Prostate gland (tissue), 2 donors: Measurements from ENCODE around the gene TMEM143. TPM values are rescaled to one million over a fixed set of nuclear protein-coding genes. Genes with fewer than 3 reads are reported as not detected.
"Not testable (repeated sequence)": the region's sequence is repeated elsewhere in the genome, so short reads cannot be mapped to it uniquely, and the experiment has no call there.

Experiments
- DNase-seq: peaks from one replicate; pipeline ENCODE4 v3.0.0-alpha.2; 2019; ENCODE audit warnings: low spot score
- H3K27ac ChIP-seq, 2 donors: fragments of 200-600 bp; sonication (generic); 2 replicates each; pipeline ENCODE4 v1.5.1; 2017 to 2019
- H3K27me3 ChIP-seq: fragments of 200-600 bp; sonication (generic); replicated peaks from 2 replicates; pipeline ENCODE4 v1.5.1; 2019; ENCODE audit not compliant: insufficient read depth
- H3K36me3 ChIP-seq, 2 donors: fragments of 200-600 bp; sonication (generic); 1 replicate in 1 of 2; 2 replicates in 1 of 2; pipeline versions ENCODE4 v1.5.1 to v1.8.1; 2017 to 2019
- H3K4me1 ChIP-seq: fragments of 200-600 bp; sonication (generic); replicated peaks from 2 replicates; pipeline ENCODE4 v1.5.1; 2019
- H3K4me3 ChIP-seq, 2 donors: fragments of 200-600 bp; sonication (generic); 2 replicates each; pipeline ENCODE4 v1.5.1; 2017 to 2019
- H3K9me3 ChIP-seq: fragments of 200-600 bp; sonication (generic); 2 replicates; pipeline ENCODE4 v1.5.1; 2017
- POLR2A ChIP-seq: fragments of 450-650 bp; IDR thresholded peaks from one replicate; pipeline ENCODE4 v1.6.1; 2016; ENCODE audit warnings: antibody characterized with exemption, mild to moderate bottlenecking
- POLR2AphosphoS5 ChIP-seq: sonication (generic); formaldehyde crosslinking; IDR thresholded peaks from one replicate; pipeline ENCODE4 v1.6.1; 2017; ENCODE audit warnings: antibody characterized with exemption
- WGBS: methylation state at CpG from one replicate; pipeline ENCODE4 v1.1.5; 2018; 5-methylcytosine and 5-hydroxymethylcytosine counted together
- intact Hi-C: fragments of 100-400 bp; cut with DNase I; formaldehyde crosslinking; loops from one replicate; pipeline ENCODE4 v1.14.2; 2022
- total RNA-seq, 2 donors: library from RNA; depleted of rRNA; stranded (reverse); fragments of >200 nt; gene quantifications; one replicate each; pipeline ENCODE4 v1.1.0, GENCODE V29; 2016
- TF ChIP-seq, protein P1 (sequence below), 4 experiments: fragments of 200-600 bp in 2 of 4; fragments of 450-650 bp in 2 of 4; sonication (generic) in 2 of 4; IDR thresholded peaks; 1 replicate in 3 of 4; 2 replicates in 1 of 4; pipeline ENCODE4 v1.5.1; 2016 to 2019; ENCODE audit warnings: antibody characterized with exemption in 4 of 4, mild to moderate bottlenecking in 2 of 4, moderate library complexity in 2 of 4

The TMEM143 gene
- total RNA-seq, 2 donors from 2014 or later = 4.6 to 14.9 TPM

- intact Hi-C loops = no loop called here
- TF ChIP-seq POLR2AphosphoS5 (no peak), POLR2A (no peak)
- TF ChIP-seq, protein P1, sequence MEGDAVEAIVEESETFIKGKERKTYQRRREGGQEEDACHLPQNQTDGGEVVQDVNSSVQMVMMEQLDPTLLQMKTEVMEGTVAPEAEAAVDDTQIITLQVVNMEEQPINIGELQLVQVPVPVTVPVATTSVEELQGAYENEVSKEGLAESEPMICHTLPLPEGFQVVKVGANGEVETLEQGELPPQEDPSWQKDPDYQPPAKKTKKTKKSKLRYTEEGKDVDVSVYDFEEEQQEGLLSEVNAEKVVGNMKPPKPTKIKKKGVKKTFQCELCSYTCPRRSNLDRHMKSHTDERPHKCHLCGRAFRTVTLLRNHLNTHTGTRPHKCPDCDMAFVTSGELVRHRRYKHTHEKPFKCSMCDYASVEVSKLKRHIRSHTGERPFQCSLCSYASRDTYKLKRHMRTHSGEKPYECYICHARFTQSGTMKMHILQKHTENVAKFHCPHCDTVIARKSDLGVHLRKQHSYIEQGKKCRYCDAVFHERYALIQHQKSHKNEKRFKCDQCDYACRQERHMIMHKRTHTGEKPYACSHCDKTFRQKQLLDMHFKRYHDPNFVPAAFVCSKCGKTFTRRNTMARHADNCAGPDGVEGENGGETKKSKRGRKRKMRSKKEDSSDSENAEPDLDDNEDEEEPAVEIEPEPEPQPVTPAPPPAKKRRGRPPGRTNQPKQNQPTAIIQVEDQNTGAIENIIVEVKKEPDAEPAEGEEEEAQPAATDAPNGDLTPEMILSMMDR (IDR thresholded peaks at IDR 0.05) = no peak
- Histone ChIP-seq H3K4me1 (no peaks in the 10 kb centered on the region), H3K27ac (no peak overlapping the region), H3K9me3 (no peaks in the 10 kb centered on the region), H3K27me3 (no peaks in the 10 kb centered on the region), H3K36me3 (no peaks in the 10 kb centered on the region), H3K4me3 (no peak overlapping the region)
- DNase-seq = no peak
- 62% methylated on average over 10 of the region's 10 CpGs for WGBS
These were observed 68.3 kb downstream of the TMEM143 start for GRCh38 chr19:48295458-48295857.

DNA sequence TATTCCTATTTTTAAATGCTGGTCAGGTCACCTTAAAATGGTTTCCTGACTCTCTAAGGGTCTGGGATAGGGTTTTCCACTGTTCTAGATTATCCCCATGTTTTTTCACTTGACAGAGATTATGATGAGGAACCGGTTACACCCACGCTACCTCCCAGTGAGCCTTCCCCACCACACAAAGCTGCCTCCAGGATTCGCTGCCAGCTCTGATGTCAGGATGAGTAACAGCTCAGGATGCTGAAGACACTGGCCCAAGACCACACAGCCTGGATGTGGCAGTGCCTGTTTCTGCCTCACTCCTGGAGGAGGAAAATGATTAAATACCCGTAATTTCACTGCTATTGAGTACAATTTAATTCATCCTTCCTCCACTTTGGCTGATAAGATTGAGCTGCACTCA is 70.9 kb downstream of the TMEM143 start:
- Histone ChIP-seq H3K9me3 (no peaks in the 10 kb centered on the region), H3K4me1 (no peaks in the 10 kb centered on the region), H3K36me3 (no peaks in the 10 kb centered on the region), H3K27me3 (no peaks in the 10 kb centered on the region), H3K27ac (no peak overlapping the region), H3K4me3 (no peak overlapping the region)
- TF ChIP-seq POLR2AphosphoS5 = no peak
- TF ChIP-seq, protein P1 (IDR thresholded peaks at IDR 0.05) = no peak
- TF ChIP-seq POLR2A = no peak
- WGBS = 92% methylated on average over 4 of the region's 4 CpGs
- DNase-seq = no peak
- intact Hi-C loops = no loop called here

DNA sequence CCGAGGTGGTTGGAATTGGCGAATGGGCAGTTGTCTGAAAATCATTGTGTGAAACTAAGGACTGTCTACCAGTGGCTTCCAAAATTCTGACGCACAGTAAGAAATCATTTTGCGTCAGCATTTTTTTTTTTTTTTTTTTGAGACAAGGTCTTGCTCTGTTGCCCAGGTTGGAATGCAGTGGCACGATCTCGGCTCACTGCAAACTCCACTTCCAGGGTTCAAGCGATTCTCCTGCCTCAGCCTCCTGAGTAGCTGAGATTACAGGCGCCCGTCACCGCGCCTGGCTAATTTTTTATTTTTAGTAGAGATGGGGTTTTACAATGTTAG is 72.3 kb downstream of the TMEM143 start:
- H3K4me3 ChIP-seq, H3K9me3 ChIP-seq, H3K36me3 ChIP-seq, H3K4me1 ChIP-seq, DNase-seq, intact Hi-C loops, H3K27ac ChIP-seq, H3K27me3 ChIP-seq: not testable (repeated sequence)
- WGBS = 35% methylated on average over 11 of the region's 11 CpGs

DNA sequence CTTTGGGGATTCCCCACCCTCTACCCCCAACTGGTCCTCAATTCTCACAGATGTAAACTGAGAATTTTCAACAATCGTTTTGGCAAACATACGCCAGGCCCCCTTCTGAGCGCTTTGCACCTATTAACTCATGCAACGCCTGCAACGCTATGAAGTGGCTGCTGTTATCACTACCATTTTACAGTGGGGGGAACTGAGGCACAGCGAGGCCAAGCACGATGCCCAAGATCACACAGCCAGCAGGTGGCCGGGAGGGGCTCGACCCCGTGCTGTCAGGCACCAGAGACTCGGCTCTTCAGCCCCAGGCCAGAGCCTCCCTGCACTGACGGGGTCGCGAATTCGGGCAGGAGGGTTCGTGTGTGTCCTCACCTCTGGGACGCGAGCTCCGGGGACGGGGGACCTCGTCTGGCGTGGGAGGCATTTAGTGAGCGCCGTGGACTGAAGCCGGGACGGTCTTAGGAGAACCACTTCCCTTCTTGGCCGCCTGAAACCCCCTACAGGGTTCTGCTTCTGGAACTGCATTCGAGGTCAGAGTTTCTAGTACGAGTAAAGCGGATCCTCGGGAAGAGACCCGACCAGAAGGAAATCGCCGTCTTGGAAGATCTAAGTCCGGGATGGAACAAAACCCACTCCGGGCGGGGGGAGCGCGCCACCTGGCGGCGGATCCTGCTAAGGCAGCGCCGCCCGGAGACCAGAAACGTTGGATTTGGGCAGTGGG is 72.8 kb downstream of the TMEM143 start:
- Histone ChIP-seq H3K27me3 (no peaks in the 10 kb centered on the region), H3K27ac (peak overlapping the region in 1 of 2 donors; percentile 14), H3K9me3 (no peaks in the 10 kb centered on the region), H3K4me3 (peak overlapping the region; percentile 18 to 32), H3K36me3 (no peaks in the 10 kb centered on the region), H3K4me1 (no peaks in the 10 kb centered on the region)
- peak; percentile 65 for DNase-seq
- intact Hi-C loops = no loop called here
- TF ChIP-seq, protein P1 (IDR thresholded peaks at IDR 0.05) = peak; percentile 89 to 97 (median 94)
- TF ChIP-seq POLR2A = no peak
- TF ChIP-seq POLR2AphosphoS5 = peak; percentile 37
- 2% methylated on average over 45 of the region's 45 CpGs for WGBS

DNA sequence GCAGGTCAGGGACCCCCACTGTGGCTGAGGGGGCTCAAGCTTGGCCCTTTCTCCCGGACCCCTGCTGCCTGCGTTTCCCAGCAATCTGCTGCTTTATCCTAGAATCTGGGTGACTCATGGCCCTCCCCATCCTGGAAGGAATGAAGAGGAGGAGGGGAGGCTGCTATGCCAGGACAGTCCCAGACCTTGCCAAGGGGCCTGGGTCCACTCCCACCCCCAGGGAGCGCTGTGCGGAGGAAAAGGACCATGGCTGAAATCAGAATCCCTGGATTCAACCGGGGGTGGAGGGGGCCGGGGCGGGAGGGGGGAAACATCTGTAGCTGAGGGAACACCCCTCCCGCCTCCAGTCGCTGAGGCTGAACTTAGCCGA is 73.4 kb downstream of the TMEM143 start:
- Histone ChIP-seq H3K27ac (no peak overlapping the region), H3K4me3 (no peak overlapping the region), H3K36me3 (no peaks in the 10 kb centered on the region), H3K9me3 (no peaks in the 10 kb centered on the region), H3K27me3 (no peaks in the 10 kb centered on the region), H3K4me1 (no peaks in the 10 kb centered on the region)
- WGBS = 10% methylated on average over 10 of the region's 10 CpGs
- intact Hi-C loops = no loop called here
- TF ChIP-seq, protein P1 (IDR thresholded peaks at IDR 0.05) = no peak
- no peak for TF ChIP-seq POLR2A
- no peak for TF ChIP-seq POLR2AphosphoS5
- no peak for DNase-seq
